A549 (cell line): ENCODE results near the gene SLC24A3. TPM values are rescaled to one million over a fixed set of nuclear protein-coding genes. Genes with fewer than 3 reads are reported as not detected.
A peak's percentile ranks its signal among the peaks of the same experiment; 100 is the strongest.

Experiments
- ATAC-seq, 2 experiments: fragments of 200-7000 bp in 1 of 2; fragments of >200 bp in 1 of 2; cut with Nextera tagmentation in 1 of 2; cut with Tn5 transposase in 1 of 2; 3 replicates each; pipeline versions ENCODE4 v1.8.0 to v1.9.1; 2018 to 2020; ENCODE audit warnings: mild to moderate bottlenecking in 1 of 2, moderate library complexity in 1 of 2
- CTCF ChIA-PET: fragments of 300-600 bp; sonication (Branson Sonifier 250); formaldehyde crosslinking; extraction: SDS; loops from one replicate; lab custom pipeline; 2021; ENCODE audit warnings: antibody characterized with exemption, inconsistent platforms; lab: Yijun Ruan, JAX
- POLR2A ChIA-PET: fragments of 350-600 bp; formaldehyde crosslinking; extraction: SDS; loops from one replicate; lab custom pipeline; 2021; ENCODE audit warnings: antibody characterized with exemption, inconsistent platforms; lab: Yijun Ruan, JAX
- DNase-seq, 2 experiments: peaks; one replicate each; pipeline versions ENCODE4 v3.0.0 to v3.0.0-alpha.2; 2011 to 2016; ENCODE audit warnings: low read depth in 1 of 2, low spot score in 1 of 2
- FAIRE-seq: peaks from 2 replicates; lab custom pipeline; 2011; peaks lifted over from hg19 to GRCh38; lab: Jason Lieb, UNC
- H3K27ac ChIP-seq, 2 experiments: fragments of >200 bp; sonication (Bioruptor Twin); formaldehyde crosslinking; 3 replicates each; pipeline ENCODE4 v1.5.1; 2016 to 2017
- H3K4me1 ChIP-seq: fragments of >200 bp; sonication (Bioruptor Twin); formaldehyde crosslinking; 3 replicates; pipeline ENCODE4 v1.6.1; 2016
- H3K4me2 ChIP-seq: fragments of >200 bp; sonication (Bioruptor Twin); formaldehyde crosslinking; 3 replicates; pipeline ENCODE4 v1.6.1; 2016
- H3K4me3 ChIP-seq: fragments of >200 bp; sonication (Bioruptor Twin); formaldehyde crosslinking; 3 replicates; pipeline ENCODE4 v1.5.1; 2016
- H3K9me3 ChIP-seq: fragments of >200 bp; sonication (Bioruptor Twin); formaldehyde crosslinking; 3 replicates; pipeline ENCODE4 v1.6.1; 2016
- CBX8 ChIP-seq: fragments of 200-600 bp; sonication (generic); IDR thresholded peaks from 2 replicates; pipeline ENCODE4 v1.6.1; 2016
- CHD4 ChIP-seq: fragments of 200-600 bp; sonication (generic); IDR thresholded peaks from 2 replicates; pipeline ENCODE4 v1.6.1; 2016; ENCODE audit warnings: antibody characterized with exemption, mild to moderate bottlenecking, borderline replicate concordance
- EHF ChIP-seq: fragments of 250-450 bp; sonication (Bioruptor Pico); IDR thresholded peaks from 2 replicates; pipeline ENCODE4 v1.5.0; 2020; ENCODE audit warnings: mild to moderate bottlenecking
- ESRRA ChIP-seq: fragments of 150-350 bp; IDR thresholded peaks from 2 replicates; pipeline ENCODE4 v1.6.1; 2014; ENCODE audit warnings: mild to moderate bottlenecking, low read length, borderline replicate concordance
- FOSL2 ChIP-seq, 2 experiments: fragments of 450-650 bp in 1 of 2; fragments of >200 bp in 1 of 2; sonication (Bioruptor Twin) in 1 of 2; formaldehyde crosslinking; IDR thresholded peaks; 2 replicates each; pipeline versions ENCODE4 v1.5.0 to v1.6.1; 2016 to 2020; ENCODE audit warnings: mild to moderate bottlenecking in 1 of 2, moderate library complexity in 1 of 2
- FOXS1 ChIP-seq: fragments of 250-450 bp; sonication (Bioruptor Pico); IDR thresholded peaks from 2 replicates; pipeline ENCODE4 v1.5.0; 2020; ENCODE audit warnings: mild to moderate bottlenecking, moderate library complexity
- KDM1A ChIP-seq: fragments of 200-600 bp; sonication (generic); IDR thresholded peaks from 2 replicates; pipeline ENCODE4 v1.6.1; 2016; ENCODE audit warnings: low read depth, mild to moderate bottlenecking
- KDM5A ChIP-seq: fragments of 200-600 bp; sonication (generic); IDR thresholded peaks from 2 replicates; pipeline ENCODE4 v1.6.1; 2016; ENCODE audit warnings: antibody characterized with exemption, mild to moderate bottlenecking
- MAZ ChIP-seq: fragments of 150-350 bp; IDR thresholded peaks from 2 replicates; pipeline ENCODE4 v1.6.1; 2014; ENCODE audit warnings: antibody characterized with exemption, low read depth, low read length, borderline replicate concordance
- MYC ChIP-seq: IDR thresholded peaks from 2 replicates; pipeline ENCODE4 v1.6.1; 2012; ENCODE audit warnings: mild to moderate bottlenecking, inconsistent platforms, low read length, improper control_type of control experiment, borderline replicate concordance
- NFE2L2 ChIP-seq: fragments of 150-350 bp; conservative IDR thresholded peaks from 2 replicates; pipeline ENCODE4 v1.6.1; 2014; ENCODE audit warnings: low read length
- NR3C1 ChIP-seq: fragments of >200 bp; sonication (Bioruptor Twin); formaldehyde crosslinking; IDR thresholded peaks from 3 replicates; pipeline ENCODE4 v1.6.1; 2017
- PHF8 ChIP-seq: fragments of 200-600 bp; sonication (generic); IDR thresholded peaks from 2 replicates; pipeline ENCODE4 v1.6.1; 2016; ENCODE audit warnings: low read depth, mild to moderate bottlenecking, antibody characterized with exemption, moderate library complexity, borderline replicate concordance
- POLR2A ChIP-seq: IDR thresholded peaks from 2 replicates; pipeline ENCODE4 v1.6.1; 2012; ENCODE audit warnings: mild to moderate bottlenecking, low read length
- POLR2AphosphoS2 ChIP-seq: conservative IDR thresholded peaks from 2 replicates; pipeline ENCODE4 v1.6.1; 2012; ENCODE audit warnings: low read length, improper control_type of control experiment, inconsistent platforms
- RNF2 ChIP-seq: fragments of 200-600 bp; sonication (generic); IDR thresholded peaks from 2 replicates; pipeline ENCODE4 v1.6.1; 2016; ENCODE audit warnings: low read depth, mild to moderate bottlenecking, antibody characterized with exemption, moderate library complexity, borderline replicate concordance
- SREBF2 ChIP-seq: fragments of 450-650 bp; IDR thresholded peaks from 2 replicates; pipeline ENCODE4 v1.6.1; 2014; ENCODE audit warnings: mild to moderate bottlenecking, moderate library complexity
- WGBS: methylation state at CpG from one replicate; pipeline ENCODE4 v1.1.6; 2017; ENCODE audit errors: missing lambda C conversion rate; 5-methylcytosine and 5-hydroxymethylcytosine counted together
- polyA plus RNA-seq, 4 experiments: library from polyadenylated mRNA; depleted of rRNA in 3 of 4; stranded (reverse); fragments of >200 nt; fragmentation: RNase III in 1 of 4; extraction: RNeasy Plus Mini Kit Qiagen cat#74134 plus additional on column Dnase treatment in 1 of 4; gene quantifications; 2 replicates in 3 of 4; 3 replicates in 1 of 4; pipeline ENCODE4 v1.2.3, GENCODE V29; 2011 to 2017
- TF ChIP-seq, protein P1 (sequence below): fragments of 250-450 bp; sonication (Bioruptor Pico); IDR thresholded peaks from 2 replicates; pipeline ENCODE4 v1.5.0; 2020; ENCODE audit warnings: low read depth, mild to moderate bottlenecking, moderate library complexity
- TF ChIP-seq, protein P2 (sequence below): fragments of 150-350 bp; IDR thresholded peaks from 2 replicates; pipeline ENCODE4 v1.6.1; 2014; ENCODE audit warnings: low read depth, mild to moderate bottlenecking, low read length
- TF ChIP-seq, protein P3 (sequence below): IDR thresholded peaks from 2 replicates; pipeline ENCODE4 v1.6.1; 2012; ENCODE audit warnings: low read depth, borderline replicate concordance
- TF ChIP-seq, protein P4 (sequence below): fragments of 450-650 bp; IDR thresholded peaks from 2 replicates; pipeline ENCODE4 v1.6.1; 2014; ENCODE audit warnings: antibody characterized with exemption
- TF ChIP-seq, protein P5 (sequence below): fragments of >200 bp; sonication (Bioruptor Twin); formaldehyde crosslinking; IDR thresholded peaks from 3 replicates; pipeline ENCODE4 v1.6.1; 2016

Gene SLC24A3
- polyA plus RNA-seq, 2 of the 4 experiments (the other 2 are of a cell fraction), result 0.08 TPM; not detected in 1

DNA sequence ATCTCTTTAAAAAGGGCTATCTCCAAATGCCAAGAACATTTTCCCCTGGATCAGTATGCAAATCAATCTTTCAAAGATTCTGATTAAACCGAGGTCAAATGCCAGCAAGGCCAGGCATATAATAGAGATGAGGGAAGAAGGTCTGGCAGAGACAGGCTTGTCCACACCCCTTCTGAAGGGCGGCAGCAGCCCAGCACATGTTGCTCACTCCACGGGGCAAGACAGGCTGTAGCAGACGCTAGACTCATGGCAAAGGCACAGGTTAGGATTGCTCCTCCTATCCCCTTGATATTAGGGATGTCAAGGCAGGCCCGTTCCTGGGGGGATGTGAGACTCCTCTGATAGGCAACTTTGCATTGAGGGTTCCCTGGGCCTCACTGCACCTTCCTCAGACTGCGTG, 440.9 kb downstream of the SLC24A3 start:
- H3K4me2 ChIP-seq, result no peak overlapping the region
- TF ChIP-seq PHF8 (no peak), MAZ (no peak), MYC (no peak), POLR2A (no peak), SREBF2 (no peak), KDM1A (no peak)
- TF ChIP-seq, protein P1, sequence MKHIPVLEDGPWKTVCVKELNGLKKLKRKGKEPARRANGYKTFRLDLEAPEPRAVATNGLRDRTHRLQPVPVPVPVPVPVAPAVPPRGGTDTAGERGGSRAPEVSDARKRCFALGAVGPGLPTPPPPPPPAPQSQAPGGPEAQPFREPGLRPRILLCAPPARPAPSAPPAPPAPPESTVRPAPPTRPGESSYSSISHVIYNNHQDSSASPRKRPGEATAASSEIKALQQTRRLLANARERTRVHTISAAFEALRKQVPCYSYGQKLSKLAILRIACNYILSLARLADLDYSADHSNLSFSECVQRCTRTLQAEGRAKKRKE (CRISPR knock-in tag), result no peak
- TF ChIP-seq, protein P2, sequence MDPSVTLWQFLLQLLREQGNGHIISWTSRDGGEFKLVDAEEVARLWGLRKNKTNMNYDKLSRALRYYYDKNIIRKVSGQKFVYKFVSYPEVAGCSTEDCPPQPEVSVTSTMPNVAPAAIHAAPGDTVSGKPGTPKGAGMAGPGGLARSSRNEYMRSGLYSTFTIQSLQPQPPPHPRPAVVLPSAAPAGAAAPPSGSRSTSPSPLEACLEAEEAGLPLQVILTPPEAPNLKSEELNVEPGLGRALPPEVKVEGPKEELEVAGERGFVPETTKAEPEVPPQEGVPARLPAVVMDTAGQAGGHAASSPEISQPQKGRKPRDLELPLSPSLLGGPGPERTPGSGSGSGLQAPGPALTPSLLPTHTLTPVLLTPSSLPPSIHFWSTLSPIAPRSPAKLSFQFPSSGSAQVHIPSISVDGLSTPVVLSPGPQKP, result no peak
- H3K9me3 ChIP-seq, result peaks cover 12% of the 10 kb centered on the region; the same call in 1 of the 3 replicates
- no peak overlapping the region for H3K4me3 ChIP-seq
- ChIA-PET POLR2A (no interaction called here), CTCF (no interaction called here)
- FAIRE-seq, result no peak
- H3K4me1 ChIP-seq, result no peaks in the 10 kb centered on the region
- WGBS, result 15% methylated on average over 6 of the region's 6 CpGs
- DNase-seq, result no peak
- ATAC-seq, result 0 out of 6 replicates have a peak, but pooled peaks of 1 of the 2 experiments have one; percentile 53
- H3K27ac ChIP-seq, result no peak overlapping the region

DNA sequence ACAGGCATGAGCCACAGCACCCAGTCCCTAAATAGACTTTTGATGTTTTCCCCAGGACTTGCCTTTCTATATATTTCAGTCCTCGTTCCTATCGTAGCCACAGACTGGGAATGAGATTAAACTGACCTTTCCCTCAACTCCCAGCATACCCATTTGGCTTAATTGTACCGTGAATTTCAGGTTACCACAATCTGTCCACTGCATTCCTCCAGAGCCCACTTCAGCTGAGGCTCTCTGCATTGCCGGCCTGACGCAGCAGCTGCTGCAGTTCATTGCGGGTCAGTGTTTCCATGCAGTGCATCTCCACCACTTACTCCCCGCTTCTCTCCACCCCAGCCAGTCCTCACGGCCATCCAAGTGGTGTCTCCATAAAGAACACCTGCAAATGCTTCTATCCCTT, 442.5 kb downstream of the SLC24A3 start:
- ChIA-PET POLR2A (no interaction called here), CTCF (interaction anchor here (0.6 to 1.5 kb wide), 2 partner anchors 11 to 940 kb away, joined by 3 to 5 read pairs; no protein-coding TSS in a partner anchor)
- 53% methylated on average over 8 of the region's 8 CpGs for WGBS
- ATAC-seq (no peak), DNase-seq (no peak), FAIRE-seq (no peak)
- no peak for TF ChIP-seq ESRRA
- Histone ChIP-seq H3K27ac (no peak overlapping the region), H3K4me3 (no peak overlapping the region), H3K4me1 (no peaks in the 10 kb centered on the region), H3K4me2 (no peak overlapping the region), H3K9me3 (peaks cover 12% of the 10 kb centered on the region; the same call in 1 of the 3 replicates)

DNA sequence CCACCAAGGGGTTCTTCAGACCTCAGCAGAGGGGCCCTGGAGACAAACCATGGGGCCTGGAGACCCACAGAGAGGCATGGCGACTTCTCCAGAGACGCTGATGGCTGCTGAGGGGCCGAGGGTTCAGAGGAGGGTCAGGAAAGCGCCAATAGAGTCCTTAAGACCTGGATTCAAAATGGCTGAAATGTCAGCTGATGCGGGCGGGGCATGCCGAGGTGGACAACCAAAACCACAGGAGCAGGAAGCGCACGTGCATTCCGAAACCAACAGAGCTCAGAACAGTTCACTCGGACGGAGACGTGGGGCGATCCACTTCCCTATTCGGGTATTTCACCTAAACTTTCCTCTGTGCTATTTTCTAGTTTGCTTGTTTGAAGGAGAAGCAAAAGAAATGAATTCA, 445.7 kb downstream of the SLC24A3 start:
- no peak for FAIRE-seq
- no peaks in the 10 kb centered on the region for H3K4me1 ChIP-seq
- no peak overlapping the region for H3K27ac ChIP-seq
- H3K4me2 ChIP-seq, result no peak overlapping the region
- POLR2A ChIA-PET, result no interaction called here
- TF ChIP-seq NFE2L2 (no peak), MYC (no peak), CBX8 (no peak), POLR2AphosphoS2 (no peak), NR3C1 (no peak), EHF (CRISPR knock-in tag) (no peak), FOSL2 (IDR thresholded peaks at IDR 0.05) (no peak), FOSL2 (CRISPR knock-in tag; IDR thresholded peaks at IDR 0.05) (no peak), KDM5A (no peak), MAZ (no peak), RNF2 (no peak), FOXS1 (CRISPR knock-in tag) (no peak), CHD4 (no peak), POLR2A (no peak)
- TF ChIP-seq, protein P1 (CRISPR knock-in tag), result no peak
- TF ChIP-seq, protein P3, sequence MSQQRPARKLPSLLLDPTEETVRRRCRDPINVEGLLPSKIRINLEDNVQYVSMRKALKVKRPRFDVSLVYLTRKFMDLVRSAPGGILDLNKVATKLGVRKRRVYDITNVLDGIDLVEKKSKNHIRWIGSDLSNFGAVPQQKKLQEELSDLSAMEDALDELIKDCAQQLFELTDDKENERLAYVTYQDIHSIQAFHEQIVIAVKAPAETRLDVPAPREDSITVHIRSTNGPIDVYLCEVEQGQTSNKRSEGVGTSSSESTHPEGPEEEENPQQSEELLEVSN, result no peak
- TF ChIP-seq, protein P2, result no peak
- TF ChIP-seq, protein P4, sequence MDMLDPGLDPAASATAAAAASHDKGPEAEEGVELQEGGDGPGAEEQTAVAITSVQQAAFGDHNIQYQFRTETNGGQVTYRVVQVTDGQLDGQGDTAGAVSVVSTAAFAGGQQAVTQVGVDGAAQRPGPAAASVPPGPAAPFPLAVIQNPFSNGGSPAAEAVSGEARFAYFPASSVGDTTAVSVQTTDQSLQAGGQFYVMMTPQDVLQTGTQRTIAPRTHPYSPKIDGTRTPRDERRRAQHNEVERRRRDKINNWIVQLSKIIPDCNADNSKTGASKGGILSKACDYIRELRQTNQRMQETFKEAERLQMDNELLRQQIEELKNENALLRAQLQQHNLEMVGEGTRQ, result no peak
- TF ChIP-seq, protein P5, sequence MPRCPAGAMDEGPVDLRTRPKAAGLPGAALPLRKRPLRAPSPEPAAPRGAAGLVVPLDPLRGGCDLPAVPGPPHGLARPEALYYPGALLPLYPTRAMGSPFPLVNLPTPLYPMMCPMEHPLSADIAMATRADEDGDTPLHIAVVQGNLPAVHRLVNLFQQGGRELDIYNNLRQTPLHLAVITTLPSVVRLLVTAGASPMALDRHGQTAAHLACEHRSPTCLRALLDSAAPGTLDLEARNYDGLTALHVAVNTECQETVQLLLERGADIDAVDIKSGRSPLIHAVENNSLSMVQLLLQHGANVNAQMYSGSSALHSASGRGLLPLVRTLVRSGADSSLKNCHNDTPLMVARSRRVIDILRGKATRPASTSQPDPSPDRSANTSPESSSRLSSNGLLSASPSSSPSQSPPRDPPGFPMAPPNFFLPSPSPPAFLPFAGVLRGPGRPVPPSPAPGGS, result no peak
- TF ChIP-seq, all 56 proteins: peak for 0
- Histone ChIP-seq H3K4me3 (no peak overlapping the region), H3K9me3 (no peaks in the 10 kb centered on the region)
- WGBS, result 45% methylated on average over 15 of the region's 15 CpGs
- CTCF ChIA-PET, result interaction anchor here (3.0 to 7.5 kb wide), 2 partner anchors 29 to 452 kb away, joined by 14 to 74 read pairs; no protein-coding TSS in a partner anchor
- no peak for ATAC-seq
- DNase-seq, result no peak
